MCF 10A (cell line): ENCODE data around the gene MFAP3L. TPM values are rescaled to one million over a fixed set of nuclear protein-coding genes. Genes with fewer than 3 reads are reported as not detected.

Experiments
- BruUV-seq: library from RNA; stranded (reverse); fragments of 400-500 nt; replicated peaks from 2 replicates; lab custom pipeline; 2021; lab: Mats Ljungman, UMichigan
- CTCF ChIA-PET: fragments of 300-600 bp; sonication (Branson Sonifier 250); formaldehyde crosslinking; extraction: SDS; loops from one replicate; lab custom pipeline; 2021; ENCODE audit warnings: antibody characterized with exemption, inconsistent platforms; lab: Yijun Ruan, JAX
- POLR2A ChIA-PET: fragments of 300-600, 350-650 bp; sonication (Branson Sonifier 250); formaldehyde crosslinking; extraction: SDS; loops from one replicate; lab custom pipeline; 2020; ENCODE audit warnings: antibody characterized with exemption, inconsistent platforms; lab: Yijun Ruan, JAX
- DNase-seq: peaks from one replicate; pipeline ENCODE4 v3.0.0-alpha.2; 2018; ENCODE audit not compliant: unreplicated experiment
- H3K27ac Mint-ChIP-seq: one replicate; pipeline ENCODE4 v1.8.0; 2022; ENCODE audit warnings: mild to moderate bottlenecking, low read depth, mixed read lengths; ENCODE audit not compliant: unreplicated experiment
- H3K27me3 Mint-ChIP-seq: one replicate; pipeline ENCODE4 v1.8.0; 2022; ENCODE audit warnings: mixed read lengths; ENCODE audit not compliant: insufficient read depth, unreplicated experiment
- H3K36me3 Mint-ChIP-seq: one replicate; pipeline ENCODE4 v1.8.0; 2022; ENCODE audit warnings: mild to moderate bottlenecking, moderate library complexity, mixed read lengths; ENCODE audit not compliant: insufficient read depth, unreplicated experiment
- H3K4me1 Mint-ChIP-seq: one replicate; pipeline ENCODE4 v1.8.0; 2022; ENCODE audit warnings: mixed read lengths; ENCODE audit not compliant: insufficient read depth, unreplicated experiment
- H3K4me3 Mint-ChIP-seq: one replicate; pipeline ENCODE4 v1.8.0; 2022; ENCODE audit warnings: mild to moderate bottlenecking, moderate library complexity, mixed read lengths; ENCODE audit not compliant: unreplicated experiment
- H3K9me3 Mint-ChIP-seq: one replicate; pipeline ENCODE4 v1.8.0; 2022; ENCODE audit warnings: mixed read lengths; ENCODE audit not compliant: unreplicated experiment
- CTCF ChIP-seq: fragments of 200-600 bp; IDR thresholded peaks from one replicate; pipeline ENCODE4 v1.8.0; 2022; ENCODE audit warnings: antibody characterized with exemption, mild to moderate bottlenecking; ENCODE audit not compliant: unreplicated experiment
- intact Hi-C: fragments of 100-400 bp; cut with micrococcal nuclease; formaldehyde crosslinking; loops from 2 replicates; pipeline ENCODE4 v1.14.1; 2022
- total RNA-seq: library from RNA; stranded (reverse); gene quantifications from 2 replicates; pipeline ENCODE4 v1.2.3, GENCODE V29; 2022

Gene MFAP3L
- total RNA-seq, 1 experiment from 2014 or later = 4.1 TPM

GRCh38 chr4:170040031-170040680 is 14.0 kb upstream of the MFAP3L start:
- H3K4me3 Mint-ChIP-seq = no peak overlapping the region

GRCh38 chr4:170038769-170039168 is 12.6 kb upstream of the MFAP3L start:
- ChIA-PET CTCF (interaction anchor here (1.3 to 2.4 kb wide), 2 partner anchors 9 to 229 kb away, joined by 3 to 21 read pairs; no protein-coding TSS in a partner anchor), POLR2A (interaction anchor here (1.4 kb wide), 1 partner anchor 11 kb away, joined by 3 read pairs; no protein-coding TSS in a partner anchor)
- Mint-ChIP-seq H3K27me3 (no peaks in the 10 kb centered on the region), H3K27ac (no peak overlapping the region), H3K4me3 (no peak overlapping the region), H3K4me1 (no peaks in the 10 kb centered on the region), H3K36me3 (no peaks in the 10 kb centered on the region), H3K9me3 (no peaks in the 10 kb centered on the region)
- intact Hi-C loops = no loop called here
- no TSS peak for BruUV-seq
- DNase-seq = no peak
- TF ChIP-seq CTCF = no peak

More at GRCh38 chr4:170040031-170040680, 14.0 kb upstream of the MFAP3L start:
- POLR2A ChIA-PET = interaction anchor here (1.4 kb wide), 1 partner anchor 13 kb away, joined by 3 read pairs; no protein-coding TSS in a partner anchor
- H3K9me3 Mint-ChIP-seq = no peaks in the 10 kb centered on the region
- CTCF ChIA-PET = interaction anchor here (0.6 to 2.4 kb wide), 6 partner anchors 8 to 230 kb away, joined by 3 to 21 read pairs (median 4); partner anchors contain the start of gene MFAP3L
- no peaks in the 10 kb centered on the region for H3K27me3 Mint-ChIP-seq
- no TSS peak for BruUV-seq
- H3K27ac Mint-ChIP-seq = no peak overlapping the region
- H3K4me1 Mint-ChIP-seq = no peaks in the 10 kb centered on the region
- H3K36me3 Mint-ChIP-seq = no peaks in the 10 kb centered on the region
- DNase-seq = no peak
- intact Hi-C loops = no loop called here
- no peak for TF ChIP-seq CTCF

- Mint-ChIP-seq H3K4me3 (no peak overlapping the region), H3K4me1 (no peaks in the 10 kb centered on the region), H3K27me3 (no peaks in the 10 kb centered on the region), H3K27ac (no peak overlapping the region), H3K36me3 (no peaks in the 10 kb centered on the region), H3K9me3 (no peaks in the 10 kb centered on the region)
- intact Hi-C loops = no loop called here
- no peak for TF ChIP-seq CTCF
- DNase-seq = no peak
- ChIA-PET POLR2A (no interaction called here), CTCF (interaction anchor here (0.8 to 1.3 kb wide), 2 partner anchors 10 to 211 kb away, joined by 3 read pairs; no protein-coding TSS in a partner anchor)
- no TSS peak for BruUV-seq
These were observed 12.0 kb upstream of the MFAP3L start for GRCh38 chr4:170038232-170038631.

- H3K9me3 Mint-ChIP-seq = no peaks in the 10 kb centered on the region
- ChIA-PET POLR2A (interaction anchor here (0.6 kb wide), 1 partner anchor 377 kb away, joined by 3 read pairs; no protein-coding TSS in a partner anchor), CTCF (interaction anchor here (0.8 to 1.0 kb wide), 2 partner anchors 211 to 226 kb away, joined by 3 read pairs; no protein-coding TSS in a partner anchor)
- H3K4me3 Mint-ChIP-seq = no peak overlapping the region
- no peaks in the 10 kb centered on the region for H3K27me3 Mint-ChIP-seq
- TF ChIP-seq CTCF = no peak
- DNase-seq = no peak
- BruUV-seq = no TSS peak
- H3K36me3 Mint-ChIP-seq = no peaks in the 10 kb centered on the region
- H3K27ac Mint-ChIP-seq = no peak overlapping the region
- no peaks in the 10 kb centered on the region for H3K4me1 Mint-ChIP-seq
- intact Hi-C loops = no loop called here
These were observed 11.3 kb upstream of the MFAP3L start for GRCh38 chr4:170037481-170037880.
